HG03460 (cell line): ENCODE measurements around the gene YTHDF1.
"Not testable (repeated sequence)": the region's sequence is repeated elsewhere in the genome, so short reads cannot be mapped to it uniquely, and the experiment has no call there.

Experiments
- ATAC-seq: cut with Tn5 transposase; IDR thresholded peaks from one replicate; pipeline ENCODE4 v1.9.1; 2021; ENCODE audit not compliant: unreplicated experiment

Gene YTHDF1

DNA sequence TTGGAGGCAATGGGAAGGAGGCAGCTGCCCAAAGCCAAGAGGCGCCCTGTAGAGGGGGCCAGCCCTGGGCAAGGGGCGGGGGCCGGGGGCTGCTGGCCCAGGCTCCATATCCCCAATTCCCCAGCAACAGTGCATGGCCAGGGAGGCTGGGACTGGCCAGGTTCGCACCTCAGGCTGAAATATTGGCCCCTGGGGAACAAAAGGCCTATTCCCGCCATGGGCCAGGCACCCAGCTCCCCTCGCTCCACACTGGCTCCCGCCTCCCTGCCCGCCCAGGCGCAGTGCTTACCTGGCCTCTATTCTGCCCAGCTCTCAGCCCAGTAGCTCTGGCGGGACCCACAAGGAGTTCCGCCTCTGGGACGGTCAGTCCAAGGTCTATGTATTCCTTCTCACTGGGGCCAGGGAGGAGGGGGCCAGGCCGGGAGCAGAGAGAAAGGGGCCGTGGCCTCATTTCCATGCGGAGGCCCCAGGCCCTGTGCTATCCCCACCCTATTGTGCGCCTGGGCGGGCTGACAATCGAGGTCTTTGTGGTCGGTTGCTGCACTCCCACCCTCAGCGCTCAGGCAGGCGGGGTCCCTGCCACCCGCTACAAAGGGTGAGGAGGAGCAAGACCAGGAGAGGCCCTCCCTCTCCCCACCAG lies 42.3 kb downstream of the YTHDF1 start:
- ATAC-seq = no peak

DNA sequence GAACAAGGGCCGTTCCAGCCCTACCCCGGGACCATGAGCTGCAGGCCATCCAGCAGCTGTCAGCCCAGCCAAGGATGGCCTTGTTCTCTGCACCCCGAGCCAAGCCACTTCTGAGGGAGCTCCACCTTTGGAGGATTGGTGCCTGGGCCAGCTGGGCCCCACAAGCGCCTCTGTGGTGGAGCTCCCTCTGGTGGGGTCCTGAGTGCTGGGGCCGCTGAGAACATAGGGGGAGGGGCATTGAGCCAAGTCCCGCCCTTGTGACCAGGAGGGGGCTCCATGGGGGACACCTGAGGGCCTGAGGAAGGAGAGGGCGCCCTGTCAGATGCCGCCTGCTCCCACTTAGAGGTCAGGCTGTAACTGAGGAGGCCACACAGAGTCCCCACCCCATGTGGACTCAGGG lies 43.2 kb downstream of the YTHDF1 start:
- no peak for ATAC-seq

DNA sequence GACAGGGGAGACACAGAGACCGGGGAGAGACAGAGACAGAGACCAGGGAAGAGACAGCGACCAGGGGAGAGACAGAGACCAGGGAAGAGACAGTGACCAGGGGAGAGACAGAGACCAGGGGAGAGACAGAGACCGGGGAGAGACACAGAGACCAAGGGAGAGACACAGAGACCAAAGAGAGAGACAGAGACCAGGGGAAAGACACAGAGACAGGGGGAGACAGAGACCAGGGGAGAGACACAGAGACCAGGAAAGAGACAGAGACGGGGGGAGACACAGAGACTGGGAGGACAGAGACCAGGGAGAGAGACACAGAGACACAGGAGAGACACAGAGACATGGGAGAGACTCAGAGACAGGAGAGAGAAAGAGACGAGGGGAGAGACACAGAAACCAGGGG lies 43.9 kb downstream of the YTHDF1 start:
- ATAC-seq = no peak

DNA sequence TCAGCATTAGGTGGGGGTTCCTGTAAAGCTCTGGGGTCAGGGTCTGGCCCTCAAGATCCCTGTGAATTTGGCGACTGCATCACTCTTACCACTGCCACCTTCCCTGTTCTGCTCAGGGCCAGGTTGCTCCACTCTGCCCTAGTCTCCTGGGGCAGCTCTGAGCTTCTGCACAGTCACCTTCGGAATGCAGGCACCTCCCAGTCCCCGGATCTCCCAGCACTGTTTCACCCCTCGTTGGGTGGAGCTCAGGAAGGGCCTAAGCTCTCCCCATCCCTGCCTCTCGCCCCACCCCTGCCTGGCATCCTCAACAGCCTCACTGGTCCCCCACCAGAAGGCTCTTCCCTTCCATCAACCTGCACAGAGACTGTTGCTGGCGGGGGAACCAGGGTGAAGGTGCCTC lies 46.2 kb downstream of the YTHDF1 start:
- ATAC-seq = no peak

DNA sequence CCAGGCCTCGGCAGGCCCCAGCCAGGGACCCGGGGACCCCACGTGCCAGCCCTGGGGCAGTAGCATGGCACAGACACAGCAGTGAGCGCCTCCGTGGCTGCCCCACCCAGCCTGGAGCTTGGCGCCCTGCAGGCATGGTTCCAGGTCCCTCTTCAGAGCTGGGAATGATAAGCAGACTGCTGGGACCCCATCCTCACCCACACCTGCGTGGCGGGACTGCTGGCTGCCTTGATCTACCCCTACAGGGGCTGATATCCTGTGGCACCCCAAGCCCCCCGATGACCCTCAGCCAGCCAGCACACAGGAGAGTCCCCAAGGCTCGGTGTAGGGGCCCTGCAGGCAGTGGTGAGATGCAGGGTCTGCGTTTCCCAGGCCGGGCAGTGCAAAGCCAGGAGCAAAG lies 47.1 kb downstream of the YTHDF1 start:
- ATAC-seq = no peak

DNA sequence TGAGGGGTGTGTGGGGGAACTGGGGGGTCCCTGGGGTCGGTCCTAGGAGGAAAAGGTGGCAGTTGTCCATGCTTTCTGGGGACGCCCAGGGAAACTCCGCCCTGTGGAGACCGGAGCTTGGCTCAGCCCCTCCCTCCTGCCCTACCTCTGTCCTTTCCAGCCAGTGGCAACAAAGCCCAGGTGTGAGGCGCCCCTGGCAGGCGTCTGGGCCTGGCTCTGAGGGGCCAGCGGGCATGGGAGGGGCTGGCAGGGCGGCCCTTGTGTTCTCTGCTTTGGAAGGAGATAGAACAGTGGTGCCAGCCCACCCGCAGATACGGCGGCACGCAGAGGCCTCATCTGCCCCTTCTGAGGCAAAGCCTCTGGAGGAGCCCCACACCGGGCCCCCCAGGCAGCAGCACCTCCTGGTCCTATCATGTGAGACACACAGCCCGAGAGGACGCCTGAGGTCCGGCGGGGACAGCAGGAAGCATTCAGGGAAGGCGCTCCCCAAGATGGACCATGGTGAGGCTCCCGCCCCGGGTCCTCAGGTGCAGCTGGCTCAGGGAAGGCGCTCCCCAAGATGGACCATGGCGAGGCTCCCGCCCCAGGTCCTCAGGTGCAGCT lies 47.9 kb downstream of the YTHDF1 start:
- no peak for ATAC-seq

DNA sequence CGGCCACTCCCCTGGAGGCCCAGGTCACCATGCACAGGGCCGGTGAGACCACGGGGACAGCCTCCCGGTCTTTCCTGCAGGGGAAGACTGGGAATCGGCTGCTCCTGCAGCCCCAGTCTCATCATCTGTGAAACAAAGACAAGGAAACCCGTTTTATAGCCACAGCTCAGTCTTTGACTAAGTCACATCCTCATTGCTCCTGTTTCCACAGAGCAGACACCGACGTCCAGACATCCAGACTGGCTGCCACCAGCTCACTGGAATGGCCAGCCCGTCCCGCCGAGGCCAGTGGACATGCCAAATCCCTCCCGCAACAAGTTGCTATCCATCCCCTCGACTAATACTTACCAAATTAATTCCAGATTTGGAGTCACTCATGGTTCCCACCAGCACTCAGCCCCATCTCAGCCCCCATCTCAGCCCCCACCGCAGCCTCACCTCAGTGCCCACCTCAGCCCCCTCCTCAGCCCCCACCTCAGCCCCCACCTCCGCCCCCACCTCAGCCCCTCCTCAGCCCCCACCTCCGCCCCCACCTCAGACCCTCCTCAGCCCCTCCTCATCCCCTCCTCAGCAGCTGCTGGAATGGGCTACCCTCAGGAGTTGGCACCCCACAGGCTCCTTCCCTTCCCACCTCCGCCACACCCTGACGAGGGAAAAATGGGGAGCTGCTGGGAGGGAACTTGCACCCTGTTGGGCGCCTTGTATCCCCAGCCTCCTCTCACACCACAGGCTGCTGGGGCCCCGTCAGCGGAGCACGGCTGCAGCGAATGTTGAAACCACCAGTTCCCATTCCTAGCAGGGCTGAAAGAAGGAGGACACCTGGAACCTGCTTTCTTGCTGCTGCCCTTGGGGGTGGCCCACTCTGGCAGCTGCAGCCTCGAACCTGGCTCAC lies 48.7 kb downstream of the YTHDF1 start:
- no peak for ATAC-seq

DNA sequence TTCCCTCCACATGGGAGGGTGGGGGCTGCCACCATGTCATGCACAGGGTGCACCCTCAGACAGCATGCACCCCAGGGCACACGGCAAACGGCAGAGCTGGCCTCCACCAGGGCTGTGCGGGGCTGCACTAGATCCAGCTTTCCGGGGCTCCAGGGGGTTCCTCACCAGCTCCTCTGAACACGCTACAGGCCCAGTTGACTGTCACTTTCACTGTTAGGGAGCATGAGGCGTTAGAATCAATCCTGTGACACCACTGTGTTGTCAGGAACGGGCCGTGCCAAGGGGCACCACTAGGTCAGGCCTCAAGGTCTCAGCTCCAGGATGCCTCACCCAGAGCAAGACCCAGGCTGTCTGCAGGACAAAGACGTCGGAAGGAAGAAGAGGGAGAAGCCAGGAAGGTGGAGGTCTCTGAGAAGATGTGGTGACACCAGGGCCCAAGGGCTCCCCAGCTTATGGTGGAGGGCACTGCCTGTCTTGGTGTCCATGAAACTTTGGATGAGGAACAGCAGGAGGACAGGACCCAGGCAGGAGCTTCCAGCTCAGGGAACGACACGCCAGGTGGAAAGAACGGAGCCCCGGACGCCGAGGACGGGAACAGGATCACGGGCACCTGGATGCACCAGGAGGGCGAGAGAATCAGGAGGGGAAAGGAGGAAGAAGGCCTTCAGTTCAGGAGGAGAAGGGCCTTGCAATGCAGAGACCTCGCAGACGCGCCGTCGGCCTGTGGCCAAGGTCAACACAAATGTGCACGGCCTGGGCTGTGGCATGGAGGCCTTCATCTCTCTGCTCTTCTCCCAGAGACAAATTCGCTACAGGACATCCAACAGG lies 49.5 kb downstream of the YTHDF1 start:
- ATAC-seq = no peak

DNA sequence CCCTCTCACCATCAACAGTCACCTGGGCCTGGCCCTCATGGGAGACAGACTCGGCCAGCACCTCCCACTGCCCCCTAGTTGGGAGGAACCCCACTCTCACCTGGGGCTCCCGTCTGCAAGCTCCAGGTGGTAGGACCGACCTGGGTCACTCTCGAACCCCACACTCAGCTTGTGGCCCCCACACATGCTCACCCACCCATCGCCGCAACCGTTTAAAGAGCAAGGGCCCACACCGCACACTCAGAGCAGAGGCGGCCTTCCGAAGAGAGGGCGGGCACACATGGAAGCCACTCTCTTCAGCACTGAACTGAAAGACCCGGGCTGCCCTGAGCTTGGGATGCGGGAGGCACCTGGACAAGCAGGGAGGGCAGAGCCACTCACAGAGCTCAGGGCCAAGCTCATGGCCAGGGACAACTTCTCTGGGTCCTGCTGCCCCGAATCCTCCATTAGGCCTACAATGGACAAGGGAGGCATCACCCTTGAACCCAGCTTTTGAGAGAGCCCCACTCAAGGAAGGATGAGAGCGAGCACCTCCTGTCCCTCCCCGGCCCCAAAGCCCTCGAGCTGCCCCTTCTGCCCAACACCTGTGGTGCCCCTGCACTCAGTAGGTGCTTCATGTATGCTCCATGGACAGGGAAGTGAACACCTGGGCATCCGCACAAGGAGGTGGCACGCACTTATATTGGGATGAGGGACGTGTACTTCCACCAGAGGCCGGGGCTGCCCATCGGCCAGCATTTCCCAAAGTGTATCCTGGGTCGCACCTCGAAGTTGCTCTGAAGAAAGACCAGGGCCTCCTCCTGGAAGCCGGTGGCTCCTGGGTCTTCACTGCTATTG lies 50.4 kb downstream of the YTHDF1 start:
- no peak for ATAC-seq

DNA sequence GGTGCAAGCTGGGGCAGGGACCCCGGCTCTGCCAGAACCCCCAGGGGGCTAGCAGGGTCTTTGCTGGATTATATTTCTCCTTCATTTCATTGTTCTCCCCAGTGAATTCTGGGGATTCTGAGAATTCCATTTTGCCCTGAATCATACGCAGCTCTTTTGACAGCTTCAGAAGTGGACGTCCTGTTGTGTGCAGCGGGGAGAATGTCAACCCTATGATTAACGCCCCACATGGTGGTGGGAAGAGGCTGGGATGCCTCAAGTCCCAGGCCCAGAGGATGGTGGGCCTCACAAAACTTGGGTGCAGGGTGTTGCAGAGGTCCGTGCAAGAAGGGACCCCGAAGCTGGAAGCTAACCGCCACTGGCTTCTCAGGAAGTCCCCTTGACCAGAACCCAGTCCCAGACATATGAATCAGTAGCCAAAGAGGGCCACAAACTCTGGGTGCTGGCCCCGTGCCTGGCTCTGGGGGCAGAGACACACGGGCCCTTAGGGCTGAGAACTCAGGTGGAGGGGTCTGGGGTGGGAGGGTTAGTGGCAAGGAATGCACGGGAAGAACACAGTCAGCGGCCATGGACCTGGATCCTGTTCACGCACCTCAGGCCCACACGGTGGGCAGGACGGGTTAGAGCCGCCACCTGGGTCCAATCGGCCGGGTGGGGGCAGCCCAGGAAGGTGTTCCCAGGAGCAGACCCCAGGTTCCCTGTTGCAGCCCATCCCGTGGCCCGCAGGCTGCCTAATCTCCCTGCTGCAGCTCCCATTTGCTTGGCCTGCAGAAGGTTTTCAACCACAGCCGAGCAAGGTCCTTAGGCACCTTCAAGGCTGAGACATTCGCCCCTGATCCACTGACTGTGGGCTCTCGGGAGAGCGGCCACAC lies 51.2 kb downstream of the YTHDF1 start:
- ATAC-seq = no peak

DNA sequence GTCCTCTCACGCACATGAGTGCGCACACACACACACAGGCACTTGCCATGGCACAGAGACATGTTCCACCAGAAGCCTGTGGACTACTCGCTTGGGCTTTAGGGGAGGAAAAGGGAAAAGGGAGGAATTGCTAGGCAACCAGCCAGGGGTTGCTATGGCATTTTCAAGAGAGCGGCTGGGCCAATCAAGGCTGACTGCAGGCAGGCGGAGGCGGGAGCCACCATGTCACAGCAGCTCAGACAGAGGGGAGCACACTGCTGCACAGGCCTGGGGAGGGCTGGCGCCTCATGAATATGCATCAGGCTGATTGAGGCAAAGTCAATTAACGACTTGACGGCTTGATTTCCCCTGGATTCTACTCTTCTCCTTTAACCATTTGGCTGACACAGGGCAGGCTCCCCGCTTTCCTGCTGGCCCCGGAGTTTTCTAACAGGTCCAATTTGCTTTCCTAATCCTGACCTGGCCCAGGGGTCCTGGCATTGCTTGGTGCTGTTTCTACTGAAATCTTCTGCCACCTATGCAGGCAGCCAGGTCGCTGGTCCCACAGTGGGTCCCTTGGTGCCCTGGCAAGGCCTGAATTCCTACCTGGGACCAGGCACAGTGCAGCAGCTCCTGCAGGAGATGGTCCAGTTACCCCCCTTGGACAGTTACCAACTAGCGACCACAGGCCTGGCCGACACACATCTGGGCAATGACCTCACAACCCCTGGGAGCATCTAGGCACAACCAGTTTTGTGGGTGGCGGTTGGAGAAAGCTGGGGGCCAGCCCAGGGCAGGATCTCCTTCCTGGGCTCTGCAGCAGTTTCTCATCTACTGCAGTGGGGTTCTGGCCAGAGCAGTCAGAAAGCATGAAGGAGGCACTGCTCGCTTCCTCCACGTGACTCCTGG lies 52.1 kb downstream of the YTHDF1 start:
- no peak for ATAC-seq

DNA sequence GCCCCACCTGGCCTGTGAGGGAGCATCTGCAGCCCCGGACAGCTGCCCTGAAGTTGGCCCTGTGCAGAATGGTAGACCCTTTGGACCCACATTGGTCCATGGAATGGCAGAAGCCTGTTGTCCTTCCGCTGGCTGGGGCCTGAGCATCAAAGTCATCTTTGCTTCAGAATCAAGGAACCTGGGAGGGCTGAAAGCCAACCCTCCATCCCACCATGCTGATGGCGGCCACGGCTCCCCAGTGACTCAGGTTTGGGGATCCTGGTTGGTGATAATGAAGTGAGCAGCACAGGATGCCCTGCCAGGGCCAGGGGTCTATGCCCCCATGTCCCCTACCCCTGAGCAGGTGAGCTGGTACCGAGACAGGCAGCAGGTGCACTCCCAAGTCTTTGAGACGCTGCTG lies 52.8 kb downstream of the YTHDF1 start:
- ATAC-seq = no peak

DNA sequence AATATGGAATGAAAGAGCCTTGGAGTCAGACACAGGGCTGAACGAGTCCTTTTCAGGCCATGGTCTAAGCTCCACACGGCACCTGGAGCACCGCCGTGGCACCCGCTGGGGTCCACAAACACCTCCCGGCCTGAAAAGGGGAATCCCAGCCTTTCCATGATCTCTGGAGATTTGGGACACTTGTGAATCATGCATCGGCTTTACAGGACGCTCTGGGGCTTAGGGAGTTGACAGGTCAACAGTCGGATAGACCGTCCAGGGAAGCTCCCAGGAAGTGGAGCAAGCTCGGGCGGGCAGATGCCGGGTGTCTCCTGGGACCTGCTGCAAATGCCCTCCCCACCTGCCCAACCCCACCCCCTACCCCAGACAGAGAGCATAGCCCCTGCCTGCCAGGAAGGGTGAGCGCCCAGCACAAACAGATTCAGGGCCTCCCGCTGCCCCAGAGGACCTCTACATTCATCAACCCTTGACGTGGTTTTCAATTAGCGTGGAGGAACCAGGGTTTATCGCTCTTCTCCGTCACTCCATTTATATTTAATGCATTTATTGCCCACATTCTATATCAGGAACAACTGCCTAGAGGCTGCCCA lies 53.6 kb downstream of the YTHDF1 start:
- ATAC-seq = no peak

DNA sequence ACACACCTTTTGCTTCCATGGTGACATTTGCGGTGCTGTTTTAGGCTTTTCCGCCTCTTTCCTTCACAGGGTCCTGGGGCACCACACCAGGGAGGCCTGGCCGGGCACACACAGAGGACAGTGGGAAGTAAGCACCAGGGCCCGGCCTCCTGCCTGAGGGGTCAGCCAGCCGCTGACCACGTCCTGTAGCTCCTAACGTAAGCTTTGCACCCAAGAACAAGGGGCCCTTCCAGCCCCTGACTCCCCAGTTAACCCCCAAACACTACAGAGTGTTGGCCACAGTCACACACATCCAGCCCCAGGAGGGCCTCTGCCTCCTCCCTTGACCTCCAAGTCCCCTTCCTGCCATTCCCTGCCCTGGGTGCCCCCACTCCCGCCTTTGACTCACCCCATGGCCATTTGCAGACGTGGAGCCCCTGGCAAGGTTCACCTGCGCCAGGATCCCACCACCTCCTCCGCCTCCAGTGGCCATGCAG lies 54.7 kb downstream of the YTHDF1 start:
- no peak for ATAC-seq

DNA sequence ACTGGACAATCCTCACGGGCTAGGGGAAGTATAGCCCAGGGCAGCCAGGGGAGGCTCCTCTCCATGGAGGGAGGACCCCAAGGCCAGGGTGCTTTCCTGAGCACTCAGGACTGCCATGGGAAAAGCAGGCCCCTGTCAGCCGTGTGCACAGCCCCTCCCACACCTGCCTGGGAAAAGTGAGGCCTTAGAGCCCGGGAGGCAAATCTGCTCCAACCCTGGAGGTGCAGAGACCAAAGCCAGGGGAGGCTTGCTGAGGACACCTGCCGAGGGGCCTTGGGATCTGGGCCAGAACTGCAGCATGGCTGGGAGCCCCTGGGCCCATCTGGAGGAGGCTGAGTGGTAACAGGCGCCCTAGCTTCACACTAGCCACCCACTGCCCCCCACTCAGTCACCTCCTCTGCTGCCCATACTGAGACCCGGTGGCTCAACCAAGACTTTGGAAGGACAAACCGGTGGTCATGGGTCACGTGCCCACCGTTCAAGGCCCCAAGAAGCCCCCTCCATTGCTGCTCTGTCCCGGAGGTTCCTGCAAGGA lies 55.2 kb downstream of the YTHDF1 start:
- ATAC-seq = no peak

DNA sequence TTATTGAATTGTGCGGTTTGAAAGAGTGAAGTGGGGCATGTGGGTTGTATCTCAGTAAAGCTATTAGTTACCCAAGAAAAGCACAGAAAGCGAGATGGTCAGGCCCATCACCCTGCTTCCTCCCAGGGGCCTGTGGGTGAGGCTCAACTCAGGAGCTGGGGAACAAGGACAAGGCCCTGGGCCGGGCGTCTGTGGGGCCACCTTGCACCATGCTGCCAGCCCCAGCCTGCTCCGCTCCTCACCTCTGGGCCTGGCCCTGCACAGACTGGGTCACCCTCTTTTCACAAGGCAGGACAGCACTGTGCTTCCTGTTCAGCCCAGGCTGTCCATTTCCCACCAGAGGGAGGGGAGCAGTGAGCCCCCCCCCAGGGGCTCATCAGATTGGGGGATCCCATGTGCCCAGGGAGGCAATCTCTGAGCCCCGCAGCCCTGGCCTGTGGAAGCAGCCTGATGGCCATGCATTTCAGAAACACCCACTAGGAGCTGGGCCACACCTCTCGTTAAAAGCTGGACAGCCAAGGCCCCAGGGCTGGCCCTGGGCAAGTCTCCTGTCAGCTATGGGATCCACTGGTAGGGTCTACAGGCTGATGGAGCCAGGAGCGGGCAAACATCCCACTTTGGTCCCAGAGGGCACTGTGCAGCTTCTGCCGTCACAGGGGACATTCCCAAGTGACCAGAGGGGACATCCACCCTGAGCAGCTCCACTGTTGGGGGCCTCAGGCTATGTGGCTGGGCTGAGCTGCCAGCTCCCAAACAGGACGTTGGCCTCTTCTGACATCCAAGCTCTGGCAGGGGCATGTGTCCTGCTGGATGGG lies 55.9 kb downstream of the YTHDF1 start:
- ATAC-seq = no peak

DNA sequence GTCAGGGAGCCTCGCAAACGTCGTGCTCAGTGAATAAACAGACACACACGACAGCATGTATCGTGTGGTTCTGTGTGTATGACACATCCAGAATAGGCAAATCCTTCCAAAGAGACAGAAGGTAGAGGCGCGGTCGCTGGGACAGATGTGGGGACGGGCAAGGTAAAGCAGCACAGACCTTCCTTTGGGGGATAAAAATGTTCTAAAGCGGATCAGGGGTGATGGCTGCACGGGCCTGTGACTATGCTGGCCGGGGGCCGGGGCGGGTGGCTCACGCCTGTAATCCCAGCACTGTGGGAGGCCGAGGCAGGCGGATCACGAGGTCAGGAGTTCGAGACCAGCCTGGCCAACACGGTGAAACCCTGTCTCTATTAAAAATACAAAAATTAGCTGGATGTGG lies 56.7 kb downstream of the YTHDF1 start:
- ATAC-seq = not testable (repeated sequence)
